SK-N-SH treated with all-trans-retinoic acid at 6 μM for 48 hours (cell line): ENCODE results near the gene CCDC57.

ENCODE experiments used
- ATAC-seq: fragments of 200-7000 bp; cut with Tn5 transposase; 3 replicates; pipeline ENCODE4 v1.9.1; 2020; ENCODE audit warnings: mild to moderate bottlenecking, moderate library complexity
- BACH2 ChIP-seq: fragments of 250-450 bp; sonication (Bioruptor Pico); IDR thresholded peaks from 2 replicates; pipeline ENCODE4 v1.9.0; 2021; ENCODE audit warnings: mild to moderate bottlenecking, borderline replicate concordance
- CSDC2 ChIP-seq: fragments of 250-450 bp; sonication (Bioruptor Pico); IDR thresholded peaks from 2 replicates; pipeline ENCODE4 v1.5.0; 2020; ENCODE audit warnings: mild to moderate bottlenecking, moderate library complexity
- ESRRG ChIP-seq: fragments of 250-450 bp; sonication (Bioruptor Pico); IDR thresholded peaks from 2 replicates; pipeline ENCODE4 v1.6.1; 2021; ENCODE audit warnings: mild to moderate bottlenecking
- GLIS3 ChIP-seq: fragments of 250-450 bp; sonication (Bioruptor Pico); IDR thresholded peaks from 2 replicates; pipeline ENCODE4 v1.5.0; 2020; ENCODE audit warnings: mild to moderate bottlenecking, moderate library complexity
- OSR1 ChIP-seq: fragments of 250-450 bp; sonication (Bioruptor Pico); IDR thresholded peaks from 2 replicates; pipeline ENCODE4 v1.8.0; 2022; ENCODE audit warnings: moderate library complexity, mild to moderate bottlenecking, inconsistent platforms
- PPARA ChIP-seq: fragments of 250-450 bp; sonication (Bioruptor Pico); IDR thresholded peaks from 2 replicates; pipeline ENCODE4 v1.5.0; 2020; ENCODE audit warnings: mild to moderate bottlenecking, borderline replicate concordance
- RARB ChIP-seq: fragments of 250-450 bp; sonication (Bioruptor Pico); IDR thresholded peaks from 2 replicates; pipeline ENCODE4 v1.8.0; 2021; ENCODE audit warnings: mild to moderate bottlenecking, moderate library complexity
- SNAI2 ChIP-seq: fragments of 250-450 bp; sonication (Bioruptor Pico); IDR thresholded peaks from 2 replicates; pipeline ENCODE4 v1.5.0; 2020; ENCODE audit warnings: mild to moderate bottlenecking, moderate library complexity
- TOX ChIP-seq: fragments of 250-450 bp; sonication (Bioruptor Pico); IDR thresholded peaks from 2 replicates; pipeline ENCODE4 v1.8.0; 2021; ENCODE audit warnings: mild to moderate bottlenecking, moderate library complexity, borderline replicate concordance
- ZC3H10 ChIP-seq: fragments of 250-450 bp; sonication (Bioruptor Pico); IDR thresholded peaks from 2 replicates; pipeline ENCODE4 v1.5.1; 2021; ENCODE audit warnings: mild to moderate bottlenecking, moderate library complexity
- ZFP3 ChIP-seq: fragments of 250-450 bp; sonication (Bioruptor Pico); IDR thresholded peaks from 2 replicates; pipeline ENCODE4 v1.5.0; 2020; ENCODE audit warnings: mild to moderate bottlenecking, moderate library complexity
- ZFP30 ChIP-seq: fragments of 450-650 bp; formaldehyde crosslinking; IDR thresholded peaks from 2 replicates; pipeline ENCODE4 v1.5.0; 2022; ENCODE audit warnings: mild to moderate bottlenecking, moderate library complexity
- ZNF8 ChIP-seq: fragments of 450-650 bp; formaldehyde crosslinking; IDR thresholded peaks from 2 replicates; pipeline ENCODE4 v1.5.0; 2020; ENCODE audit warnings: mild to moderate bottlenecking, moderate library complexity
- TF ChIP-seq, protein P1 (sequence below): fragments of 250-450 bp; sonication (Bioruptor Pico); IDR thresholded peaks from 2 replicates; pipeline ENCODE4 v1.5.0; 2020; ENCODE audit warnings: mild to moderate bottlenecking, moderate library complexity
- TF ChIP-seq, protein P2 (sequence below): fragments of 250-450 bp; sonication (Bioruptor Pico); IDR thresholded peaks from 2 replicates; pipeline ENCODE4 v1.5.1; 2020; ENCODE audit warnings: low read depth, mild to moderate bottlenecking, moderate library complexity
- TF ChIP-seq, protein P3 (sequence below): fragments of 250-450 bp; sonication (Bioruptor Pico); IDR thresholded peaks from 2 replicates; pipeline ENCODE4 v1.8.0; 2021; ENCODE audit warnings: low read depth, mild to moderate bottlenecking, moderate library complexity, borderline replicate concordance
- TF ChIP-seq, protein P4 (sequence below): fragments of 250-450 bp; sonication (Bioruptor Pico); IDR thresholded peaks from 2 replicates; pipeline ENCODE4 v1.5.1; 2021; ENCODE audit warnings: mild to moderate bottlenecking, moderate library complexity

The CCDC57 gene

GRCh38 chr17:82063424-82064415 is 148.9 kb downstream of the CCDC57 start:
- ATAC-seq, result no peak
- TF ChIP-seq, protein P1, sequence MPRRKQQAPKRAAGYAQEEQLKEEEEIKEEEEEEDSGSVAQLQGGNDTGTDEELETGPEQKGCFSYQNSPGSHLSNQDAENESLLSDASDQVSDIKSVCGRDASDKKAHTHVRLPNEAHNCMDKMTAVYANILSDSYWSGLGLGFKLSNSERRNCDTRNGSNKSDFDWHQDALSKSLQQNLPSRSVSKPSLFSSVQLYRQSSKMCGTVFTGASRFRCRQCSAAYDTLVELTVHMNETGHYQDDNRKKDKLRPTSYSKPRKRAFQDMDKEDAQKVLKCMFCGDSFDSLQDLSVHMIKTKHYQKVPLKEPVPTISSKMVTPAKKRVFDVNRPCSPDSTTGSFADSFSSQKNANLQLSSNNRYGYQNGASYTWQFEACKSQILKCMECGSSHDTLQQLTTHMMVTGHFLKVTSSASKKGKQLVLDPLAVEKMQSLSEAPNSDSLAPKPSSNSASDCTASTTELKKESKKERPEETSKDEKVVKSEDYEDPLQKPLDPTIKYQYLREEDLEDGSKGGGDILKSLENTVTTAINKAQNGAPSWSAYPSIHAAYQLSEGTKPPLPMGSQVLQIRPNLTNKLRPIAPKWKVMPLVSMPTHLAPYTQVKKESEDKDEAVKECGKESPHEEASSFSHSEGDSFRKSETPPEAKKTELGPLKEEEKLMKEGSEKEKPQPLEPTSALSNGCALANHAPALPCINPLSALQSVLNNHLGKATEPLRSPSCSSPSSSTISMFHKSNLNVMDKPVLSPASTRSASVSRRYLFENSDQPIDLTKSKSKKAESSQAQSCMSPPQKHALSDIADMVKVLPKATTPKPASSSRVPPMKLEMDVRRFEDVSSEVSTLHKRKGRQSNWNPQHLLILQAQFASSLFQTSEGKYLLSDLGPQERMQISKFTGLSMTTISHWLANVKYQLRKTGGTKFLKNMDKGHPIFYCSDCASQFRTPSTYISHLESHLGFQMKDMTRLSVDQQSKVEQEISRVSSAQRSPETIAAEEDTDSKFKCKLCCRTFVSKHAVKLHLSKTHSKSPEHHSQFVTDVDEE (CRISPR knock-in tag), result no peak
- TF ChIP-seq, protein P2, sequence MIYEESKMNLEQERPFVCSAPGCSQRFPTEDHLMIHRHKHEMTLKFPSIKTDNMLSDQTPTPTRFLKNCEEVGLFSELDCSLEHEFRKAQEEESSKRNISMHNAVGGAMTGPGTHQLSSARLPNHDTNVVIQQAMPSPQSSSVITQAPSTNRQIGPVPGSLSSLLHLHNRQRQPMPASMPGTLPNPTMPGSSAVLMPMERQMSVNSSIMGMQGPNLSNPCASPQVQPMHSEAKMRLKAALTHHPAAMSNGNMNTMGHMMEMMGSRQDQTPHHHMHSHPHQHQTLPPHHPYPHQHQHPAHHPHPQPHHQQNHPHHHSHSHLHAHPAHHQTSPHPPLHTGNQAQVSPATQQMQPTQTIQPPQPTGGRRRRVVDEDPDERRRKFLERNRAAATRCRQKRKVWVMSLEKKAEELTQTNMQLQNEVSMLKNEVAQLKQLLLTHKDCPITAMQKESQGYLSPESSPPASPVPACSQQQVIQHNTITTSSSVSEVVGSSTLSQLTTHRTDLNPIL (CRISPR knock-in tag), result no peak
- TF ChIP-seq ZC3H10 (CRISPR knock-in tag) (no peak), PPARA (no peak), TOX (CRISPR knock-in tag) (no peak), OSR1 (CRISPR knock-in tag) (no peak), BACH2 (CRISPR knock-in tag) (no peak), CSDC2 (CRISPR knock-in tag) (no peak), GLIS3 (CRISPR knock-in tag) (no peak), SNAI2 (no peak), ZNF8 (CRISPR knock-in tag) (no peak), ESRRG (CRISPR knock-in tag) (no peak), RARB (no peak)
- TF ChIP-seq, protein P3, sequence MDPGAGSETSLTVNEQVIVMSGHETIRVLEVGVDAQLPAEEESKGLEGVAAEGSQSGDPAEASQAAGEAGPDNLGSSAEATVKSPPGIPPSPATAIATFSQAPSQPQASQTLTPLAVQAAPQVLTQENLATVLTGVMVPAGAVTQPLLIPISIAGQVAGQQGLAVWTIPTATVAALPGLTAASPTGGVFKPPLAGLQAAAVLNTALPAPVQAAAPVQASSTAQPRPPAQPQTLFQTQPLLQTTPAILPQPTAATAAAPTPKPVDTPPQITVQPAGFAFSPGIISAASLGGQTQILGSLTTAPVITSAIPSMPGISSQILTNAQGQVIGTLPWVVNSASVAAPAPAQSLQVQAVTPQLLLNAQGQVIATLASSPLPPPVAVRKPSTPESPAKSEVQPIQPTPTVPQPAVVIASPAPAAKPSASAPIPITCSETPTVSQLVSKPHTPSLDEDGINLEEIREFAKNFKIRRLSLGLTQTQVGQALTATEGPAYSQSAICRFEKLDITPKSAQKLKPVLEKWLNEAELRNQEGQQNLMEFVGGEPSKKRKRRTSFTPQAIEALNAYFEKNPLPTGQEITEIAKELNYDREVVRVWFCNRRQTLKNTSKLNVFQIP (CRISPR knock-in tag), result no peak
- TF ChIP-seq, protein P4, sequence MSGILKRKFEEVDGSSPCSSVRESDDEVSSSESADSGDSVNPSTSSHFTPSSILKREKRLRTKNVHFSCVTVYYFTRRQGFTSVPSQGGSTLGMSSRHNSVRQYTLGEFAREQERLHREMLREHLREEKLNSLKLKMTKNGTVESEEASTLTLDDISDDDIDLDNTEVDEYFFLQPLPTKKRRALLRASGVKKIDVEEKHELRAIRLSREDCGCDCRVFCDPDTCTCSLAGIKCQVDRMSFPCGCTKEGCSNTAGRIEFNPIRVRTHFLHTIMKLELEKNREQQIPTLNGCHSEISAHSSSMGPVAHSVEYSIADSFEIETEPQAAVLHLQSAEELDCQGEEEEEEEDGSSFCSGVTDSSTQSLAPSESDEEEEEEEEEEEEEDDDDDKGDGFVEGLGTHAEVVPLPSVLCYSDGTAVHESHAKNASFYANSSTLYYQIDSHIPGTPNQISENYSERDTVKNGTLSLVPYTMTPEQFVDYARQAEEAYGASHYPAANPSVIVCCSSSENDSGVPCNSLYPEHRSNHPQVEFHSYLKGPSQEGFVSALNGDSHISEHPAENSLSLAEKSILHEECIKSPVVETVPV (CRISPR knock-in tag), result no peak
- TF ChIP-seq, all 23 proteins: peak for 0

DNA sequence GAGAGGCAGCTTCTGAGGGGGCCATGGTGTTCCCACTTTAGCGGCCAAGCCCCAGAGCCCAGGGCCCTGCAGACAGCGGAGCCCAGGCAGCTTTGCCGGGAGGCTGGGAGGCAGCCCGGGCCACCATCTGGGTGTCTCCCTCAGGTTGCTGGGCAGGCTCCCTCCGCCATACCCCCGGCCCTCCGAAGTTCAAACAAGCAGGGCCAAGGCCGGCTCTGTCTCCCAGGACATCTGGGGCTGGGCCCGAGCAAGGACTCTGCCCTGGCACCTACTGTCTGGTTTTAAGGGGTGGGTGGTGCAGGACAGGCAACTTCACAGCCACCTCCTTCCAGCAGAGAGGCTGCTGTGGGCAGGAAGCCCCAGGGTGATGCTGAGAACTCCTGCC is 149.7 kb downstream of the CCDC57 start:
- TF ChIP-seq PPARA (no peak), ZFP3 (CRISPR knock-in tag) (no peak), GLIS3 (CRISPR knock-in tag) (no peak)
- no peak for ATAC-seq

- no peak for ATAC-seq
- TF ChIP-seq BACH2 (CRISPR knock-in tag), result no peak
- TF ChIP-seq ZNF8 (CRISPR knock-in tag), result no peak
- TF ChIP-seq ZFP30 (CRISPR knock-in tag), result no peak
- no peak for TF ChIP-seq OSR1 (CRISPR knock-in tag)
Observed at GRCh38 chr17:82062076-82062983, 150.3 kb downstream of the CCDC57 start.
